Esophagus squamous epithelium (tissue), 4 donors: ENCODE results near the gene FNBP1L.
"Not testable (repeated sequence)": the region's sequence is repeated elsewhere in the genome, so short reads cannot be mapped to it uniquely, and the experiment has no call there.

Source experiments
- POLR2A ChIP-seq, 4 donors: fragments of 450-650 bp; IDR thresholded peaks; one replicate each; pipeline ENCODE4 v1.6.1; 2017; ENCODE audit warnings: antibody characterized with exemption in 4 of 4, mild to moderate bottlenecking in 4 of 4, moderate library complexity in 3 of 4
- TF ChIP-seq, protein P1 (sequence below), 6 experiments: fragments of 450-650 bp in 4 of 6; fragments of 200-600 bp in 2 of 6; sonication (generic) in 2 of 6; IDR thresholded peaks; one replicate each; pipeline ENCODE4 v1.5.1; 2016 to 2019; ENCODE audit warnings: antibody characterized with exemption in 6 of 6, mild to moderate bottlenecking in 4 of 6, moderate library complexity in 4 of 6

GRCh38 chr1:93481899-93482298 is 34.0 kb downstream of the FNBP1L start:
- TF ChIP-seq, protein P1, sequence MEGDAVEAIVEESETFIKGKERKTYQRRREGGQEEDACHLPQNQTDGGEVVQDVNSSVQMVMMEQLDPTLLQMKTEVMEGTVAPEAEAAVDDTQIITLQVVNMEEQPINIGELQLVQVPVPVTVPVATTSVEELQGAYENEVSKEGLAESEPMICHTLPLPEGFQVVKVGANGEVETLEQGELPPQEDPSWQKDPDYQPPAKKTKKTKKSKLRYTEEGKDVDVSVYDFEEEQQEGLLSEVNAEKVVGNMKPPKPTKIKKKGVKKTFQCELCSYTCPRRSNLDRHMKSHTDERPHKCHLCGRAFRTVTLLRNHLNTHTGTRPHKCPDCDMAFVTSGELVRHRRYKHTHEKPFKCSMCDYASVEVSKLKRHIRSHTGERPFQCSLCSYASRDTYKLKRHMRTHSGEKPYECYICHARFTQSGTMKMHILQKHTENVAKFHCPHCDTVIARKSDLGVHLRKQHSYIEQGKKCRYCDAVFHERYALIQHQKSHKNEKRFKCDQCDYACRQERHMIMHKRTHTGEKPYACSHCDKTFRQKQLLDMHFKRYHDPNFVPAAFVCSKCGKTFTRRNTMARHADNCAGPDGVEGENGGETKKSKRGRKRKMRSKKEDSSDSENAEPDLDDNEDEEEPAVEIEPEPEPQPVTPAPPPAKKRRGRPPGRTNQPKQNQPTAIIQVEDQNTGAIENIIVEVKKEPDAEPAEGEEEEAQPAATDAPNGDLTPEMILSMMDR (IDR thresholded peaks at IDR 0.05) = not testable (repeated sequence)
- TF ChIP-seq POLR2A (IDR thresholded peaks at IDR 0.05) = not testable (repeated sequence)
